AG04449 (cell line): ENCODE data around the gene TBC1D2.
"Not testable (repeated sequence)": the region's sequence is repeated elsewhere in the genome, so short reads cannot be mapped to it uniquely, and the experiment has no call there.

Experiments
- CTCF ChIA-PET: fragments of 350-600 bp; formaldehyde crosslinking; extraction: SDS; loops from one replicate; lab custom pipeline; 2021; ENCODE audit warnings: antibody characterized with exemption; lab: Yijun Ruan, JAX
- POLR2A ChIA-PET: fragments of 400-600, 350-600 bp; formaldehyde crosslinking; extraction: SDS; loops from one replicate; lab custom pipeline; 2020; ENCODE audit warnings: antibody characterized with exemption, inconsistent platforms; lab: Yijun Ruan, JAX
- DNase-seq: peaks from one replicate; pipeline ENCODE4 v3.0.0-alpha.2; 2010; ENCODE audit warnings: low read depth, low spot score
- H3K4me3 ChIP-seq: 2 replicates; pipeline ENCODE4 v1.5.1; 2011; ENCODE audit warnings: low read depth, mild to moderate bottlenecking, control low read depth, low read length
- CTCF ChIP-seq: IDR thresholded peaks from one replicate; pipeline ENCODE4 v1.5.1; 2011; ENCODE audit warnings: mild to moderate bottlenecking, moderate library complexity, low read length, control low read depth, inconsistent platforms; ENCODE audit not compliant: insufficient read depth; ENCODE audit errors: missing control alignments

The TBC1D2 gene

GRCh38 chr9:98280162-98280561 is 24.7 kb upstream of the TBC1D2 start:
- no peak for TF ChIP-seq CTCF
- no peak for DNase-seq
- ChIA-PET CTCF (interaction anchor here (1.0 to 1.2 kb wide), 2 partner anchors 494 to 496 kb away, joined by 3 read pairs; no protein-coding TSS in a partner anchor), POLR2A (no interaction called here)
- no peak overlapping the region for H3K4me3 ChIP-seq

- DNase-seq, result no peak
- TF ChIP-seq CTCF, result no peak
- ChIA-PET POLR2A (no interaction called here), CTCF (interaction anchor here (1.3 kb wide), 1 partner anchor 13 kb away, joined by 4 read pairs; no protein-coding TSS in a partner anchor)
- H3K4me3 ChIP-seq, result no peak overlapping the region
These were observed 21.5 kb upstream of the TBC1D2 start for GRCh38 chr9:98276907-98277469.

GRCh38 chr9:98275159-98275558 is 19.7 kb upstream of the TBC1D2 start:
- ChIA-PET POLR2A (no interaction called here), CTCF (no interaction called here)
- TF ChIP-seq CTCF, result no peak
- no peak overlapping the region for H3K4me3 ChIP-seq
- DNase-seq, result no peak

- no peak overlapping the region for H3K4me3 ChIP-seq
- TF ChIP-seq CTCF, result no peak
- CTCF ChIA-PET, result interaction anchor here (1.0 to 1.6 kb wide), 4 partner anchors 197 to 519 kb away, joined by 3 to 9 read pairs (median 4); no protein-coding TSS in a partner anchor
- POLR2A ChIA-PET, result no interaction called here
- no peak for DNase-seq
These were observed 16.6 kb upstream of the TBC1D2 start for GRCh38 chr9:98272083-98272482.

GRCh38 chr9:98271479-98271878 is 16.0 kb upstream of the TBC1D2 start:
- TF ChIP-seq CTCF, result no peak
- no peak for DNase-seq
- ChIA-PET POLR2A (no interaction called here), CTCF (interaction anchor here (1.0 to 1.6 kb wide), 4 partner anchors 196 to 519 kb away, joined by 3 to 9 read pairs (median 4); no protein-coding TSS in a partner anchor)
- no peak overlapping the region for H3K4me3 ChIP-seq

- DNase-seq, CTCF ChIA-PET, H3K4me3 ChIP-seq, POLR2A ChIA-PET: not testable (repeated sequence)
These were observed 14.8 kb upstream of the TBC1D2 start for GRCh38 chr9:98270284-98270683.

- H3K4me3 ChIP-seq, DNase-seq, CTCF ChIA-PET, POLR2A ChIA-PET: not testable (repeated sequence)
These were observed 14.2 kb upstream of the TBC1D2 start for GRCh38 chr9:98269652-98270051.

- H3K4me3 ChIP-seq, DNase-seq, POLR2A ChIA-PET: not testable (repeated sequence)
- CTCF ChIA-PET, result interaction anchor here (0.8 to 1.1 kb wide), 3 partner anchors 63 to 193 kb away, joined by 3 to 4 read pairs (median 3); partner anchors contain the start of gene TRIM14
These were observed 12.1 kb upstream of the TBC1D2 start for GRCh38 chr9:98267556-98267955.
